Right lobe of liver (tissue), 6 donors: ENCODE results near the gene SPSB3. TPM values are rescaled to one million over a fixed set of nuclear protein-coding genes. Genes with fewer than 3 reads are reported as not detected.

Source experiments
- ATAC-seq, 4 donors: fragments of 200-7000 bp; cut with Tn5 transposase; one replicate each; pipeline ENCODE4 v1.9.1; 2020; ENCODE audit warnings: mild to moderate bottlenecking in 4 of 4, moderate library complexity in 4 of 4
- DNase-seq, 3 donors: peaks; one replicate each; pipeline ENCODE4 v3.0.0-alpha.2; 2020
- H3K27ac ChIP-seq, 3 donors: fragments of 200-600 bp; one replicate each; pipeline ENCODE4 v1.8.0; 2022
- H3K27me3 ChIP-seq, 2 donors: fragments of 200-600 bp; one replicate each; pipeline ENCODE4 v1.8.0; 2022
- H3K36me3 ChIP-seq, 4 donors: fragments of 200-600 bp; sonication (generic) in 1 of 4; one replicate each; pipeline versions ENCODE4 v1.5.1 to v1.8.0; 2017 to 2022; ENCODE audit warnings: control low read depth in 1 of 4
- H3K4me1 ChIP-seq, 4 donors: fragments of 200-600 bp; sonication (generic) in 1 of 4; one replicate each; pipeline versions ENCODE4 v1.5.1 to v1.8.0; 2017 to 2022; ENCODE audit warnings: control low read depth in 1 of 4
- H3K4me3 ChIP-seq, 3 donors: fragments of 200-600 bp; one replicate each; pipeline ENCODE4 v1.8.0; 2022
- H3K9me3 ChIP-seq, 4 donors: fragments of 200-600 bp; sonication (generic) in 1 of 4; one replicate each; pipeline versions ENCODE4 v1.5.1 to v1.8.0; 2017 to 2022; ENCODE audit warnings: control low read depth in 1 of 4
- CTCF ChIP-seq, 4 donors: fragments of 200-600 bp in 3 of 4; fragments of 450-650 bp in 1 of 4; IDR thresholded peaks; one replicate each; pipeline versions ENCODE4 v1.5.1 to v1.8.0; 2016 to 2022; ENCODE audit warnings: antibody characterized with exemption in 4 of 4, mild to moderate bottlenecking in 2 of 4
- POLR2A ChIP-seq: fragments of 450-650 bp; IDR thresholded peaks from one replicate; pipeline ENCODE4 v1.6.1; 2017; ENCODE audit warnings: antibody characterized with exemption, mild to moderate bottlenecking
- WGBS: methylation state at CpG from one replicate; pipeline ENCODE4 v1.1.6; 2018; ENCODE audit warnings: low coverage, low lambda C conversion rate; ENCODE audit not compliant: insufficient coverage; ENCODE audit errors: missing lambda C conversion rate; 5-methylcytosine and 5-hydroxymethylcytosine counted together
- intact Hi-C, 2 donors: fragments of 100-400 bp; cut with DNase I; formaldehyde crosslinking; loops; one replicate each; pipeline versions ENCODE4 v1.11.2 to v1.14.1; 2022
- total RNA-seq, 6 experiments: library from RNA; depleted of rRNA in 2 of 6; stranded (reverse); fragments of >200 nt in 2 of 6; fragmentation: NEBNext Ultra II Directional in 3 of 6; extraction: Animal tissue kit (Norgen Biotek cat#: 25700) in 3 of 6; gene quantifications; one replicate each; pipeline versions ENCODE4 v1.1.0 to v1.2.4, GENCODE V29; 2016 to 2023
- donor health status: DM: no; HTN: yes; CAD: no.
- donor health status: DM: no; HTN: no; CAD: no.
- donor health status: DM: no; HTN: no; CAD: no.
- donor health status: DM: no; HTN: yes; CAD: no.
- donor health status: DM: no; HTN: yes; CAD: no.

The SPSB3 gene
- total RNA-seq, 6 experiments from 2014 or later, result 18.6 to 42.5 (median 34.5) TPM

DNA sequence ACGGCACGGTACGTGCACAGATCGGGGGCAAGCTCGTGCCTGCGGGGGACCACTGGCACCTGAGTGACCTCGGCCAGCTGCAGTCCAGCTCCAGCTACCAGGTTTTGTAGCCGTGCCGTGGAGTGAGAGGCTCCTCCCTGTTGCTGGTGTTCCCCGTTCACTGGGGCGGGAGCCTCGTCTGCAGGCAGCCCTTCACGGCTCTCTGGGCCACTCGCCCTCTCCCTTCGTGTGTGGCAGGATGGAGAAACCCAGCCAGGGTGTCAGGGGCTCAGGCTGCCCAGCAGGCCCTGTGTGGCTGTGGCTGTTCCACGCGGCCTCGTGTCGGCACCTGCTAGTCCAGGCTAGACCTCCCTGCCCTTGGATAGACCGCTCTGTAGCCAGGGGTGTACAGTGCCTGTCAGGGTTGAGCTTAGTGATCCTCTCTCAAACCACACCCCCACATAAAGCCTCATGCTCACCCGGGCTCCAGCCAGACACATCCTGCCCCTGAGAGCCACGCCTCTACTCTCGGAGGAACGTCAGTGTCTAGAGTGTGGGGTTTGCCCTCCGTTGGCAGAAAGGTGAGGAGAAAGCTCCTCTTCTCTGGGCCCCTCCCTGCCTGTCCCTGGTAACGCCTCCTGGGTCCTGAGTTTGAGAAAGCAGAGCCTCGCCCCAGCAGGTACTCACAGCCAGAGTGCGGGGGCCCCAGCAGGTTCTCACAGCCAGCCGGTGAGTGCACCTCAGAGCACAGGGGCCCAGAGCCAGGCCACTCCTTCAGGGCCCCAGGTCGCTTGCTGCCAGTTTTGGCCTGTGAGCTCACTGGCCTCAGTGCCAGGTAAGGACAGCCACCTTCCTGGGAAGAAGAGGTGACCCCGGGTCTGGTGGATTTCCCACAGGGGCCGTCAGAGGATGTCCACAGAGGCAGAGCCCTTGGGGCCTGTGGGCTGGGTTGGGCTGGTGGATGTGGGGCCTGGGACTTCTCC is 38.7 kb downstream of the SPSB3 start:
- Histone ChIP-seq H3K4me3 (no peak overlapping the region), H3K36me3 (peaks cover 0 to 27% (median 8%) of the 10 kb centered on the region in 4 donors), H3K4me1 (no peaks in the 10 kb centered on the region), H3K9me3 (no peaks in the 10 kb centered on the region), H3K27me3 (no peaks in the 10 kb centered on the region), H3K27ac (no peak overlapping the region)
- no peak for DNase-seq
- TF ChIP-seq CTCF (IDR thresholded peaks at IDR 0.05) (no peak), POLR2A (no peak)
- intact Hi-C loops, result no loop called here
- no CpG with 5 or more reads among the region's 32 CpGs for WGBS
- ATAC-seq, result no peak

DNA sequence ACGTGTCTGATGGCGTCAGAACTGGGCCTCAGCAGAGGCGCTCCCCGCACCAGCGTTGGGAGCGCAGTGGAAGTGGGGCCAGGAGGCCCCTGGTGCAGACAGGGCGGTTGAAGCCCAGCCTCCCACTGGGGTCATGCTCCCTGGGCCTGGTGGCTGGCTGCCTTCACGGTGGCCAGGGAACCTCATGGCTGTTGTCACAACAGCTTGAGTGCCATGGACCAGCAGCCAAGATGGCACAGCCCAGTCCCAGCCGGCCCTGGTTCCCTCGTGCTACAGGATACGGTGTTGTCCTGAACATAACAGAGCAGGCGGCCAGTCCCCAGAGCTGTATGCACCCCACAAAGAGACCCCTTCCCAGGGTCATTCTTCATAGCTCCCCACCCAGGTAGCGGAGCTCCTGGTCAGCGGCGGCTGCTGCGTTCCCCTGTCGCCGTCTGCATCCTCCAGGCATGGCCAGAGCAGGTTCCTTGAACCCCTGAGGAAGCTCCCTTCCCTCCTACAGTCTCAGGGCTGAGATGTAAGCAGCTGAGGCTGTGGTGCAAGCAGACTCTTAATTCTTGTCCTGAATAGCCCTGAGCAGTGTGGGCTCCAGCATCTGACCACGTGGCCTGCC is 40.7 kb downstream of the SPSB3 start:
- ATAC-seq (no peak), DNase-seq (no peak)
- peaks cover 0 to 13% (median 3%) of the 10 kb centered on the region in 4 donors for H3K36me3 ChIP-seq
- intact Hi-C loops, result no loop called here
- H3K9me3 ChIP-seq, result no peaks in the 10 kb centered on the region
- H3K27ac ChIP-seq, result no peak overlapping the region
- no peaks in the 10 kb centered on the region for H3K27me3 ChIP-seq
- 80% methylated on average over 1 of the region's 19 CpGs for WGBS
- no peak for TF ChIP-seq POLR2A
- TF ChIP-seq CTCF (IDR thresholded peaks at IDR 0.05), result no peak
- H3K4me3 ChIP-seq, result no peak overlapping the region
- H3K4me1 ChIP-seq, result no peaks in the 10 kb centered on the region

GRCh38 chr16:1740781-1741490 is 41.4 kb downstream of the SPSB3 start:
- TF ChIP-seq POLR2A, result no peak
- no peak for TF ChIP-seq CTCF (IDR thresholded peaks at IDR 0.05)
- DNase-seq (no peak), ATAC-seq (peak in 1 of 4 donors; percentile 15)
- no peak overlapping the region for H3K4me3 ChIP-seq
- H3K9me3 ChIP-seq, result no peaks in the 10 kb centered on the region
- H3K27ac ChIP-seq, result no peak overlapping the region
- intact Hi-C loops, result no loop called here
- 89% methylated on average over 7 of the region's 30 CpGs for WGBS
- peaks cover 0 to 13% (median 3%) of the 10 kb centered on the region in 4 donors for H3K36me3 ChIP-seq
- H3K4me1 ChIP-seq, result no peaks in the 10 kb centered on the region
- H3K27me3 ChIP-seq, result no peaks in the 10 kb centered on the region

GRCh38 chr16:1740234-1740633 is 42.1 kb downstream of the SPSB3 start:
- Histone ChIP-seq H3K4me1 (no peaks in the 10 kb centered on the region), H3K9me3 (no peaks in the 10 kb centered on the region), H3K36me3 (peaks cover 0 to 10% (median 3%) of the 10 kb centered on the region in 4 donors), H3K27ac (no peak overlapping the region), H3K4me3 (no peak overlapping the region), H3K27me3 (no peaks in the 10 kb centered on the region)
- intact Hi-C loops, result no loop called here
- no peak for DNase-seq
- no peak for ATAC-seq
- no peak for TF ChIP-seq POLR2A
- TF ChIP-seq CTCF (IDR thresholded peaks at IDR 0.05), result no peak
- WGBS, result 96% methylated on average over 20 of the region's 33 CpGs
